ENCODE results near the gene GIT1. TPM values are rescaled to one million over a fixed set of nuclear protein-coding genes. Genes with fewer than 3 reads are reported as not detected.

Gene GIT1
- total and polyA plus RNA-seq, 2 donors (not counting 1 experiment from before 2014, with no cell fraction given), result 12.4 to 20.1 TPM

GRCh38 chr17:29612404-29613280 lies 23.2 kb upstream of the GIT1 start:
- H2AFZ ChIP-seq (ENCODE audit: low read length), result no peak overlapping the region
- TF ChIP-seq EZH2 (IDR thresholded peaks at IDR 0.05; ENCODE audit: low read length, missing control alignments) (no peak), CTCF (conservative IDR thresholded peaks at IDR 0.05 in 1 of 2, IDR thresholded peaks at IDR 0.05 in 1 of 2; ENCODE audit: low read depth in 1 of 2, low read length in 2 of 2) (no peak)
- no peak overlapping the region for H3K4me2 ChIP-seq (ENCODE audit: extremely low read depth, insufficient read depth, low read length)
- H3K36me3 ChIP-seq (ENCODE audit: control insufficient read depth, insufficient read depth, low read length), result no peaks in the 10 kb centered on the region
- H3K4me1 ChIP-seq (ENCODE audit: control insufficient read depth, extremely low read depth, insufficient read depth, low read length), result peaks cover 10% of the 10 kb centered on the region
- H3K27ac ChIP-seq (ENCODE audit: insufficient read depth, low read length), result no peak overlapping the region
- H3K9ac ChIP-seq (ENCODE audit: insufficient read depth, low read length), result no peak overlapping the region
- no peak overlapping the region for H3K4me3 ChIP-seq (replicated peaks in 1 of 4; ENCODE audit: control extremely low read depth in 1 of 4, insufficient read depth in 1 of 4, low read depth in 3 of 4, low read length in 4 of 4)
- no peaks in the 10 kb centered on the region for H3K27me3 ChIP-seq (ENCODE audit: control insufficient read depth, insufficient read depth, low read length)
- no peaks in the 10 kb centered on the region for H4K20me1 ChIP-seq (ENCODE audit: control insufficient read depth, extremely low read depth, insufficient read depth, low read length)
- no peaks in the 10 kb centered on the region for H3K9me3 ChIP-seq (ENCODE audit: control insufficient read depth, insufficient read depth, low read depth, low read length)
- no peak for DNase-seq (ENCODE audit: low read depth in 2 of 2)
- no peaks in the 10 kb centered on the region for H3K79me2 ChIP-seq (ENCODE audit: control insufficient read depth, insufficient read depth, low read length)

- H2AFZ ChIP-seq (ENCODE audit: low read length), result no peak overlapping the region
- H3K79me2 ChIP-seq (ENCODE audit: control insufficient read depth, insufficient read depth, low read length), result no peaks in the 10 kb centered on the region
- H3K9ac ChIP-seq (ENCODE audit: insufficient read depth, low read length), result no peak overlapping the region
- no peak overlapping the region for H3K4me2 ChIP-seq (ENCODE audit: extremely low read depth, insufficient read depth, low read length)
- no peak overlapping the region for H3K4me3 ChIP-seq (replicated peaks in 1 of 4; ENCODE audit: control extremely low read depth in 1 of 4, insufficient read depth in 1 of 4, low read depth in 3 of 4, low read length in 4 of 4)
- H3K9me3 ChIP-seq (ENCODE audit: control insufficient read depth, insufficient read depth, low read depth, low read length), result no peaks in the 10 kb centered on the region
- no peak for TF ChIP-seq CTCF (conservative IDR thresholded peaks at IDR 0.05 in 1 of 2, IDR thresholded peaks at IDR 0.05 in 1 of 2; ENCODE audit: low read depth in 1 of 2, low read length in 2 of 2)
- no peak for TF ChIP-seq EZH2 (IDR thresholded peaks at IDR 0.05; ENCODE audit: low read length, missing control alignments)
- H3K4me1 ChIP-seq (ENCODE audit: control insufficient read depth, extremely low read depth, insufficient read depth, low read length), result peaks cover 7% of the 10 kb centered on the region
- no peaks in the 10 kb centered on the region for H3K36me3 ChIP-seq (ENCODE audit: control insufficient read depth, insufficient read depth, low read length)
- no peaks in the 10 kb centered on the region for H3K27me3 ChIP-seq (ENCODE audit: control insufficient read depth, insufficient read depth, low read length)
- H3K27ac ChIP-seq (ENCODE audit: insufficient read depth, low read length), result no peak overlapping the region
- DNase-seq (ENCODE audit: low read depth in 2 of 2), result no peak
- no peaks in the 10 kb centered on the region for H4K20me1 ChIP-seq (ENCODE audit: control insufficient read depth, extremely low read depth, insufficient read depth, low read length)
Observed at GRCh38 chr17:29612094-29612403, 22.6 kb upstream of the GIT1 start.

GRCh38 chr17:29611351-29612093 lies 22.1 kb upstream of the GIT1 start:
- Histone ChIP-seq H4K20me1 (ENCODE audit: control insufficient read depth, extremely low read depth, insufficient read depth, low read length) (no peaks in the 10 kb centered on the region), H3K79me2 (ENCODE audit: control insufficient read depth, insufficient read depth, low read length) (no peaks in the 10 kb centered on the region), H3K4me2 (ENCODE audit: extremely low read depth, insufficient read depth, low read length) (no peak overlapping the region), H3K9me3 (ENCODE audit: control insufficient read depth, insufficient read depth, low read depth, low read length) (no peaks in the 10 kb centered on the region), H3K9ac (ENCODE audit: insufficient read depth, low read length) (no peak overlapping the region), H3K36me3 (ENCODE audit: control insufficient read depth, insufficient read depth, low read length) (no peaks in the 10 kb centered on the region), H3K4me1 (ENCODE audit: control insufficient read depth, extremely low read depth, insufficient read depth, low read length) (peaks cover 7% of the 10 kb centered on the region), H2AFZ (ENCODE audit: low read length) (no peak overlapping the region), H3K27ac (ENCODE audit: insufficient read depth, low read length) (no peak overlapping the region), H3K4me3 (replicated peaks in 1 of 4; ENCODE audit: control extremely low read depth in 1 of 4, insufficient read depth in 1 of 4, low read depth in 3 of 4, low read length in 4 of 4) (no peak overlapping the region), H3K27me3 (ENCODE audit: control insufficient read depth, insufficient read depth, low read length) (no peaks in the 10 kb centered on the region)
- no peak for DNase-seq (ENCODE audit: low read depth in 2 of 2)
- no peak for TF ChIP-seq CTCF (conservative IDR thresholded peaks at IDR 0.05 in 1 of 2, IDR thresholded peaks at IDR 0.05 in 1 of 2; ENCODE audit: low read depth in 1 of 2, low read length in 2 of 2)
- TF ChIP-seq EZH2 (IDR thresholded peaks at IDR 0.05; ENCODE audit: low read length, missing control alignments), result no peak

All from fibroblast of lung (primary cell).